Loucy (cell line): Measurements from ENCODE around the gene SLC22A25.
"Not testable (repeated sequence)": the region's sequence is repeated elsewhere in the genome, so short reads cannot be mapped to it uniquely, and the experiment has no call there.

ENCODE experiments used
- H2AFZ ChIP-seq: fragments of 200-600 bp; sonication (generic); 2 replicates; pipeline ENCODE4 v1.6.0; 2016; ENCODE audit warnings: antibody characterized with exemption, mild to moderate bottlenecking, low read length, moderate library complexity
- H3F3A ChIP-seq: fragments of 200-600 bp; 2 replicates; pipeline ENCODE4 v1.6.0; 2016; ENCODE audit warnings: antibody characterized with exemption, low read depth, mild to moderate bottlenecking
- H3K27me3 ChIP-seq: fragments of 200-600 bp; sonication (generic); 2 replicates; pipeline ENCODE4 v1.6.1; 2014; ENCODE audit warnings: low read length, mild to moderate bottlenecking; ENCODE audit not compliant: insufficient read depth, poor library complexity, severe bottlenecking
- H3K36me3 ChIP-seq: fragments of 200-600 bp; sonication (generic); 2 replicates; pipeline ENCODE4 v1.6.1; 2016; ENCODE audit warnings: low read length; ENCODE audit not compliant: insufficient read depth
- H3K4me1 ChIP-seq: fragments of 200-600 bp; sonication (generic); 2 replicates; pipeline ENCODE4 v1.5.1; 2014; ENCODE audit warnings: low read length, mild to moderate bottlenecking; ENCODE audit not compliant: insufficient read depth, poor library complexity, severe bottlenecking
- H3K4me2 ChIP-seq: fragments of 200-600 bp; sonication (generic); 2 replicates; pipeline ENCODE4 v1.6.0; 2014; ENCODE audit warnings: antibody characterized with exemption, low read length, low read depth, mild to moderate bottlenecking; ENCODE audit not compliant: poor library complexity, severe bottlenecking
- H3K4me3 ChIP-seq: fragments of 200-600 bp; sonication (generic); 2 replicates; pipeline ENCODE4 v1.5.1; 2014; ENCODE audit warnings: low read length, mild to moderate bottlenecking, mixed read lengths; ENCODE audit not compliant: poor library complexity, severe bottlenecking
- H3K79me2 ChIP-seq: fragments of 200-600 bp; sonication (generic); 2 replicates; pipeline ENCODE4 v1.6.1; 2014; ENCODE audit warnings: low read length; ENCODE audit not compliant: insufficient read depth
- H3K9ac ChIP-seq: fragments of 200-600 bp; sonication (generic); 2 replicates; pipeline ENCODE4 v1.6.0; 2014; ENCODE audit warnings: mild to moderate bottlenecking, low read depth, low read length, moderate library complexity; ENCODE audit not compliant: poor library complexity, severe bottlenecking
- H3K9me2 ChIP-seq: fragments of 200-600 bp; sonication (generic); replicated peaks from 2 replicates; pipeline ENCODE4 v1.6.1; 2016; ENCODE audit warnings: low read depth, low read length, mixed read lengths
- H3K9me3 ChIP-seq: fragments of 200-600 bp; sonication (generic); 2 replicates; pipeline ENCODE4 v1.6.1; 2014; ENCODE audit warnings: mild to moderate bottlenecking, antibody characterized with exemption, low read length, low read depth; ENCODE audit not compliant: insufficient read depth
- H4K20me1 ChIP-seq: fragments of 200-600 bp; sonication (generic); 2 replicates; pipeline ENCODE4 v1.6.0; 2014; ENCODE audit warnings: antibody characterized with exemption, low read length, mild to moderate bottlenecking; ENCODE audit not compliant: insufficient read depth, poor library complexity, severe bottlenecking
- EZH2phosphoT487 ChIP-seq: fragments of 200-600 bp; IDR thresholded peaks from 2 replicates; pipeline ENCODE4 v1.6.1; 2018; ENCODE audit warnings: antibody characterized with exemption, mild to moderate bottlenecking, moderate library complexity, borderline replicate concordance
- TF ChIP-seq, protein P1 (sequence below): fragments of 200-600 bp; sonication (generic); conservative IDR thresholded peaks from 2 replicates; pipeline ENCODE4 v1.5.1; 2014; ENCODE audit warnings: mild to moderate bottlenecking, antibody characterized with exemption, low read length

The SLC22A25 gene

GRCh38 chr11:63237413-63237812 is 6.0 kb downstream of the SLC22A25 start:
- no peak overlapping the region for H3K9ac ChIP-seq
- no peaks in the 10 kb centered on the region for H3K36me3 ChIP-seq
- no peak overlapping the region for H3K4me3 ChIP-seq
- no peak overlapping the region for H2AFZ ChIP-seq
- no peaks in the 10 kb centered on the region for H3K4me1 ChIP-seq
- H3K4me2 ChIP-seq, result no peak overlapping the region
- H3K9me3 ChIP-seq, result 0 out of 2 replicates have a peak, but pooled peaks cover 6% of the 10 kb centered on the region
- no peaks in the 10 kb centered on the region for H4K20me1 ChIP-seq
- no peaks in the 10 kb centered on the region for H3K27me3 ChIP-seq
- no peaks in the 10 kb centered on the region for H3F3A ChIP-seq
- H3K79me2 ChIP-seq, result no peaks in the 10 kb centered on the region
- H3K9me2 ChIP-seq, result no peaks in the 10 kb centered on the region
- TF ChIP-seq, protein P1, sequence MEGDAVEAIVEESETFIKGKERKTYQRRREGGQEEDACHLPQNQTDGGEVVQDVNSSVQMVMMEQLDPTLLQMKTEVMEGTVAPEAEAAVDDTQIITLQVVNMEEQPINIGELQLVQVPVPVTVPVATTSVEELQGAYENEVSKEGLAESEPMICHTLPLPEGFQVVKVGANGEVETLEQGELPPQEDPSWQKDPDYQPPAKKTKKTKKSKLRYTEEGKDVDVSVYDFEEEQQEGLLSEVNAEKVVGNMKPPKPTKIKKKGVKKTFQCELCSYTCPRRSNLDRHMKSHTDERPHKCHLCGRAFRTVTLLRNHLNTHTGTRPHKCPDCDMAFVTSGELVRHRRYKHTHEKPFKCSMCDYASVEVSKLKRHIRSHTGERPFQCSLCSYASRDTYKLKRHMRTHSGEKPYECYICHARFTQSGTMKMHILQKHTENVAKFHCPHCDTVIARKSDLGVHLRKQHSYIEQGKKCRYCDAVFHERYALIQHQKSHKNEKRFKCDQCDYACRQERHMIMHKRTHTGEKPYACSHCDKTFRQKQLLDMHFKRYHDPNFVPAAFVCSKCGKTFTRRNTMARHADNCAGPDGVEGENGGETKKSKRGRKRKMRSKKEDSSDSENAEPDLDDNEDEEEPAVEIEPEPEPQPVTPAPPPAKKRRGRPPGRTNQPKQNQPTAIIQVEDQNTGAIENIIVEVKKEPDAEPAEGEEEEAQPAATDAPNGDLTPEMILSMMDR, result no peak
- no peak for TF ChIP-seq EZH2phosphoT487

DNA sequence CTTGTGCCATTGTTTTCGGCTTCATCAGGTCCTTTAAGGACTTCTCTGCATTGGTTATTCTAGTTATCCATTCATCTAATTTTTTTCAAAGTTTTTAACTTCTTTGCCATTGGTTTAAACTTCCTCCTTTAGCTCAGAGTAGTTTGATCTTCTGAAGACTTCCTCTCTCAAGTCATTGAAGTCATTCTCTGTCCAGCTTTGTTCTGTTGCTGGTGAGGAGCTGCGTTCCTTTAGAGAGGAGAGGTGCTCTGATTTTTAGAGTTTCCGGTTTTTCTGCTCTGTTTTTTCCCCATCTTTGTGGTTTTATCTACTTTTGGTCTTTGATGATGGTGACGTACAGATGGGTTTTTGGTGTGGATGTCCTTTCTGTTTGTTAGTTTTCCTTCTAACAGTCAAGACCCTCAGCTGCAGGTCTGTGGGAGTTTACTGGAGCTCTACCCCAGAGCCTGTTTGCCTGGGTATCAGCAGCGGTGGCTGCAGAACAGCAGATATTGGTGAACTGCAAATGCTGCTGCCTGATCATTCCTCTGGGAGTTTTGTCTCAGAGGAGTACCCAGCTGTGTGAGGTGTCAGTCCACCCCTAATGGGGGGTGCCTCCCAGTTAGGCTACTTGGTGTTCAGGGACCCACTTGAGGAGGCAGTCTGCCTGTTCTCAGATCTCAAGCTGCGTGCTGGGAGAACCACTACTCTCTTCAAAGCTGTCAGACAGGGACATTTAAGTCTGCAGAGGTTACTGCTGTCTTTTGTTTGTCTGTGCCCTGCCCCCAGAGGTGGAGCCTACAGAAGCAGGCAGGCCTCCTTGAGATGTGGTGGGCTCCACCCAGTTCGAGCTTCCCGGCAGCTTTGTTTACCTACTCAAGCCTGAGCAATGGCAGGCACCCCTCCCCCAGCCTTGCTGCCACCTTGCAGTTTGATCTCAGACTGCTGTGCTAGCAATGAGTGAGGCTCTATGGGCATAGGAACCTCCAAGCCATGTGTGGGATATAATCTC is 7.6 kb downstream of the SLC22A25 start:
- H4K20me1 ChIP-seq, H2AFZ ChIP-seq, H3K4me1 ChIP-seq, H3K79me2 ChIP-seq, H3K9me2 ChIP-seq, H3K9ac ChIP-seq, H3K4me2 ChIP-seq, H3K27me3 ChIP-seq, H3F3A ChIP-seq, H3K36me3 ChIP-seq, H3K4me3 ChIP-seq, H3K9me3 ChIP-seq: not testable (repeated sequence)

- TF ChIP-seq, protein P1, result no peak
- no peak for TF ChIP-seq EZH2phosphoT487
Observed at GRCh38 chr11:63229815-63230214, 13.6 kb downstream of the SLC22A25 start.

More at GRCh38 chr11:63229815-63230214, 13.6 kb downstream of the SLC22A25 start:
- Histone ChIP-seq H3F3A (no peaks in the 10 kb centered on the region), H2AFZ (no peak overlapping the region), H3K9me3 (no peaks in the 10 kb centered on the region), H3K36me3 (no peaks in the 10 kb centered on the region), H3K27me3 (no peaks in the 10 kb centered on the region), H3K4me3 (no peak overlapping the region), H3K4me1 (no peaks in the 10 kb centered on the region), H3K4me2 (no peak overlapping the region), H3K9me2 (no peaks in the 10 kb centered on the region), H3K9ac (no peak overlapping the region), H4K20me1 (no peaks in the 10 kb centered on the region), H3K79me2 (no peaks in the 10 kb centered on the region)
